ENCODE results near the gene PLA2G12A.
"Not testable (repeated sequence)": the region's sequence is repeated elsewhere in the genome, so short reads cannot be mapped to it uniquely, and the experiment has no call there.

The PLA2G12A gene

DNA sequence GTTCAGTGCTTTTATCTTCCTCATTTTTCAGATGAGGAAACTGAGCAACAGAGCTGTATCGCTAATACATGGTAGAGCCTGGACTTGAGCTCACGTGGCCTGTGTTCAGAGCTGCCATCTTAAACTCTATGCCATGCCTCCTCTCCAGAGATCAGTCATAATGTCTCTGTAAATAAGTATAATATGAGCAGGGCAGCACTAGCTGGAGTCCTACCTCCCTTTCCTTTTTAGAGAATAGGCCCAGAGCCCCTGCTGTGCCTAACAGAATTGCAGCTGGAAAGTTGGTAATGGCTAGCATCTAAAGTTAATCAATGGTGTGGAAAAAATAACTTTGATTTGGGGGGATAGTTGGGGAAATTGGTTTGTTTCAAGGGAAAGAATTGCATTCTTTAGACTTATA lies 47.0 kb downstream of the PLA2G12A start:
- no peak for DNase-seq (ENCODE audit: low read depth in 2 of 3, low spot score in 1 of 3)

GRCh38 chr4:109678925-109679324 lies 50.9 kb downstream of the PLA2G12A start:
- not testable (repeated sequence) for DNase-seq (ENCODE audit: low read depth in 2 of 3, low spot score in 1 of 3)

- not testable (repeated sequence) for DNase-seq (ENCODE audit: low read depth in 2 of 3, low spot score in 1 of 3)
These were observed 51.4 kb downstream of the PLA2G12A start for GRCh38 chr4:109678472-109678871.

DNA sequence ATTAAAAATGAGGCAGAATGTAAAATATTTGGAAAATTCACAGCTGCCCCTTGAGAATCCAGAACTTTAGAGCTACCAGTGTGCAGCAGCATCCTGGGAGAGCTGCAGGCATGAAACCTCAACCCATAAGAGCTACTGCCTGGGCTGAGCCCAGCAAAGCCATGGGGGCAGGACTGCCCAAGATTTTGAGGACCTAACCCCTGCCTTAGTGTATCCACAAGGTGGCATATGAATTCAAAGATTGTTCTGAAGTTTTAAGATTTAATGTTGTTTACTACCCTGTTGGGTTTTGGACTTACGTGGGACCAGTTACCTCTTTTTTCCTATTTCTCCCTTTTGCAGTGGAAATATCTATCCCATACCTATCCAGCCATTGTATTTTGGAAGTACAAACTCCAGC lies 53.0 kb downstream of the PLA2G12A start:
- no peak for DNase-seq (ENCODE audit: low read depth in 2 of 3, low spot score in 1 of 3)

- DNase-seq (ENCODE audit: low read depth in 2 of 3, low spot score in 1 of 3), result no peak
These were observed 54.0 kb downstream of the PLA2G12A start for GRCh38 chr4:109675843-109676242.

DNA sequence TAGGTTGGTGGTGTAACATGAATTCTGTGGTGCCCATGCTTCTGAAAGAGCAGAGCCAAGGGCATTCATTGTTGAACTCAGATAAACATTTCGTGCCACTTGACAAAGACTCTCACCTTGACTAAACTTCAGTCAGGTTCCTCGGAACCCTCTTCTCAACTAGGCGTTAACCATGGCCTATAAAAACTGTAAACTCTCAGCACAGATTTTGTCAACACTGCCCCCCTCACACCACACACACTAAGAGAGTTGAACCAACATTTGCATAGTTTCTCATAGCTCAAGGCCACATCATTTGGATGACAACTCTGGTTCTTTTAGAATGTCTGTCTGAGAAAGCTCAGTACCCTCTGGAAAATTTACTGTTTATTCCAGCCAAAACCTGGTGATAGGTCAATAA lies 54.7 kb downstream of the PLA2G12A start:
- no peak for DNase-seq (ENCODE audit: low read depth in 2 of 3, low spot score in 1 of 3)

- DNase-seq (ENCODE audit: low read depth in 2 of 3, low spot score in 1 of 3), result no peak
These were observed 56.6 kb downstream of the PLA2G12A start for GRCh38 chr4:109673303-109673702.

- DNase-seq (ENCODE audit: low read depth in 2 of 3, low spot score in 1 of 3), result no peak
These were observed 57.5 kb downstream of the PLA2G12A start for GRCh38 chr4:109672169-109672930.

DNA sequence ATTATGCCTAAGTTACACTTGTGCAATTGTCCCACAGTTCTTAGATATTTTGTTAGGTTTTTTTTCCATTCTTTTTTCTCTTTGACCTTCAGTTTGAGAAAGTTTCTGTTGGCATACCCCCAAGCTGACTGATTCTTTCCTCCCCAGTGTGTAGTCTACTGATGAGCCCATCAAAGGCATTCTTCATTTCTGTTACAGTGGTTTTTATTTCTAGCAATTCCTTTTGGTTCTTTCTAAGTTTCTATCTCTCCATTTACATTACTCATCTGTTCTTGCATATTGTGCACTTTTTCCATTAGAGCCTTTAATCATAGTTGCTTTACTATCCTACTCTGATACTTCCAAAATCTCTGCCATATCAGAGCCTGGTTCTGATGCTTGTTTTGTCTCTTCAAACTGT lies 58.5 kb downstream of the PLA2G12A start:
- DNase-seq (ENCODE audit: low read depth in 2 of 3, low spot score in 1 of 3), result peak in 2 of 3 donors; percentile 17 to 20

- DNase-seq (ENCODE audit: low read depth in 2 of 3, low spot score in 1 of 3), result no peak
These were observed 63.9 kb downstream of the PLA2G12A start for GRCh38 chr4:109665783-109666485.

DNA sequence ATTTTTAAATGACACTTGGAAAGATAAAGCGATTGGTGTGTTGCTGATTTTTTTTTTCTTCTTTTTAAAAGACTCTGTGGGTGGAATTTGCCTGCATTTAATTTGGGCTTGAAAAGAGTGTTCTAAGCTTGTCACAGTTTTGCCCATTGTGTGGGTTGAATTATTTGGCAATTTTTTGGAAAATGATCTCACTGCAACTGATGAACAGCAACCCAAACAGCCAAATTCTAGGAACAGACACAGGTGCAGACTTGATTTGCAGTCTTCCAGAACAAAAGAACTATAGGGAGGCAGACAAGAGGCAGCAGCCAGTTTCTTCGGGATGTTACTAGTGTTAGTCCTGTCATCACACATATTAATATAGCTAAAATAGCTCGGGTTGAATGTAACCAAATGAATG lies 67.1 kb downstream of the PLA2G12A start:
- DNase-seq (ENCODE audit: low read depth in 2 of 3, low spot score in 1 of 3), result no peak

- DNase-seq (ENCODE audit: low read depth in 2 of 3, low spot score in 1 of 3), result no peak
These were observed 67.8 kb downstream of the PLA2G12A start for GRCh38 chr4:109662116-109662515.
